ENCODE measurements around the gene LRBA.

Gene LRBA

DNA sequence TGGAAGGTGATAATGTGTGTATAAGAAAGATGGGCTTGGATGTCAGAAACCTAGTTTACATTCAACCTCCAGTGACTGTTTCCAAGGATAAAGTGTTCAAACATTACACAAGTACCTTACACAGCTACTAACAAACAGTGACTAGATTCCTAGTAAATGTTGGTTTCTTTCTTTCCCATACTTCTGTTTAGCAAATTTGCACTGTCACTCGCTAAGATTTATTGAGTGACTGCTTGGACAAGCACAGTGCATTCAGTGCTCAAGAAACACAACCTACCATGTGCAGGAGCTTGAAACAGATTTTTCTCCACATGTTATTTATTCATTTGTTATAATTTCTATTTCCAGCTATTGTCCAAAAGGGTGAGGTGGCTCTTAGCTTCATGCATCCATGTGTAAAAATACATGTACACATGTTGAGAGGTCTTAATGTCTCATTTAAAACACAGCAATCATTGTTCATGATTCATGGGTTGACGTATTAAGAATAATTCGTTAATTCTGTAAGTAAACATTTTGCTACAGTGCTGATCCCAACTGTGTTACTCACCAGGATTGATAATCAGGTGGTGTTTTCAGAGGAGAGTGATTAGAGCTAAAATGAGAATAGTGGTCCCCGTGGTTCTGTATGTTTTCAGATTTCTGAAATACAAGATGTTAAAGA, 783.8 kb downstream of the LRBA start:
- no peak for DNase-seq

DNA sequence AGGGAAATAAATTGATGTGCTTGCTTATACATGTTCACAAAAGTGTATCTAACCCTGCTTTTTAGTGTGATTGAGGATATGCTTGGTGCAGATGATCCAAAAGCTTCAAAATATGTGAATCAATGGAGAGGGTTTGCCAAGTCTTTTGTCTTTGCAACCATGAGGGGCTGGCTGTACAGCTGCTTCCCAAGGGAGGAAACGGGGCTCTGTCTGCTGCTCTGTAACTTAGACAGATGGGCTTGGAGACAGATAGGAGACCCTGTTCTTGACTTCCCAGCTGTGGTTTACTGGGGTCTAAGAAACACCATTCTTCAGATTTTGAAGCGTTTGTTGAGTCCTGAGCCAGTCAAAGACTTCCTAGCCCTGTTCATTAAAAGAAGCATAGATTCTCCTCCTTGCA, 784.5 kb downstream of the LRBA start:
- DNase-seq: no peak

DNA sequence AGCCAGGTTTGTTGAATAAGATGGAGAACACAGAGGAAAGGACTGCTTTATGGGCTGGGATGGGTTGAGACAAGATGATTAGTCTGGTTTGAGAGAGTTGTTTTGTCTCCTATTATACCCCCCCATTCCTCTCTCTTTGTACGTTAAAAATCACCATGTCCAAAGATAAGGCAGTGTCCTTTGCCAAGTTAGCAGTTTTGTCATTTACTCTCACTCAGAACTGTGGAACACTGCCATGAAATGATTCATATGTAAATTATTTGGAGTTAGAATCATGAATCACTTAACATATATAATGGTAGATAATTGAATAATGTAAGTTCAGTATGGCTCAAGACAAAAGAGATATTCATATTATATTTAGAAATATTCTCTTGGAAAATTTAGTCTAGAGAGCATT, 785.6 kb downstream of the LRBA start:
- no peak for DNase-seq

DNA sequence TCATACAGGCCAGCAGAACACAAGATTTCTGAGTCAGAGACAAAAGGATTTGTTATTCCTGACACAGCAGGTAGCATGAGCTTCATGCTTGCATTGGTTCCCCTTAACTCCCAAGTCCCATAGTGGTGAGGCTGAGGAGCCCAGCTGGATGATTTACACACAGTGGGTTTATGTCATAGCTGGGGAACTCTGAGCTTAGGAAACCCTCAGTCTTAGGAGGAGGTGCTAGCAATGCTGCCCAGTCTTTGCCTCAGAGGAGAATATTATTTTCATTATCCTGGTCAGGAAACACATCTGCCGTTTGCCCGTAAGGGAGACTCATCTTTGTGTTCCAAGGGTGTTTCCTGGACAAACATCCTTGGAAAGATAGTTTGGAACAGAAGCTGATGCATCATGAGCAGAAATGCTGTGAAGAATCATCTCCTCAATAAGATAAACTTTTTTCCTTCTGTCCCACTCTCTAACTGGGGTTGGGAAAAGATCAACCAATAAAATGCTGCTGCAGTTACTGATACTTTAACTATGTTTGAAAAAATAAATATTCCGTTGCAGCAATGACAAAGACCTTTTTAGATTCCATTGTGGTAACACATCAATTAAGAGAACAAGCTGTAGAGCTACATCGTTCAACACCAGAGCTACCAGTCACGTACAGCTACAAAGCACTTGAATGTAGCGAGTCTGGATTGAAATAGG, 790.0 kb downstream of the LRBA start:
- DNase-seq: no peak

DNA sequence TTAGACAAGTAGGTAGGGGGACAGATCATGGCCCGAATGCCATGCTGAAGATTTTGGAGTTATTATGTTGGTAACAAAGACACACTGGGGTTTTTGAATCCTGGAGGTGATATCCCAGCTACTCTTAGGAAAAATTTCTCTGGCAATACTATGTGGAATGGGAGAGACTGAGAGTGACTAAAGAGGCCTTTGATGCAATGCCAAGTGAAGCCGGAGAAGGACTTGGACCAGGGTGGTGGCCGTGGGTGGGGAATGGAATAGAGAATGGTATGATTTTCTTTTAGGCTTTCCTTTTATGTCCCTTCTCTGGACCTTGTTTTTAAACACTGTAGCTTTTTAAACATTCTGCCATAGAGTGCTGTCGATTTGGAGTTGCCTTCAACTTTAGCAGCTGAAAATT, 795.2 kb downstream of the LRBA start:
- DNase-seq: no peak

DNA sequence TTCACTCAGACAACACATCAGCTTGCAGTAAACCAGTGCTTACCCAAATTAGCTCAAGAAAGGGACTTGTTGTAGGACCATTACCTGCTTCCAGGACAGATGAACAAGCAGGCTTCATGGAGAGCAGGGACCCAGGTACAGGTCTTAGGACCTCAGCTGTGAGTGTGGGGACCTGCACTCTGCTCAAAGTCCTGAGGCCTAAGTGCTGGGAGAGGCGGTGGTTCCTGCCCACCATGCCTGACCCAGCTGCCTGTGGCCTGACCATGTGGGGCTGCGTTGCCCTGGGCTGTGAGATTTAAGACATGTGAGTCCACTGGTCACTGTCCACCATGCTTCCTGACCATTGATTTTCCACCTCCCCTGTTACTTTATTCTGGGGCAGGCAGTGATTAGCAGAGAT, 796.6 kb downstream of the LRBA start:
- no peak for DNase-seq

DNA sequence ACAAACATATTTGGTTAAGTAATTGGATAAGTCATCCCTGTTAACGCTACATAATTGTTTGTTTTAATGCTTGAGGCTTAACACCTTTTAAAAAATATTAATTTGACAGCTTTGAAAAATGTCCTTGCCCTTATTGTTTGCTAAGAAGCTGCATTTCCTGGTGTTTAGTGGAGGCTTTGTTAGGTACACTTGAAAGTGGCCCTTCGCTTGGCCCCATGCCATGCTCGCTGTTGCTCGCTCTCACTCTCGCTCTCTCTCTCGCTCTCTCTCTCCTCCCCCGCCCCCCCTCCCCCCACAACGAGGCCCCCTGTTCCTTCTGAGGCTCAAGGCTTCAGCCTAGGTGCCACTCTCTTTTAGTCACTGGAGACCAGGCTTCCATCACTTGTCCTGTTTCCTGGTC, 797.3 kb downstream of the LRBA start:
- DNase-seq: no peak

DNA sequence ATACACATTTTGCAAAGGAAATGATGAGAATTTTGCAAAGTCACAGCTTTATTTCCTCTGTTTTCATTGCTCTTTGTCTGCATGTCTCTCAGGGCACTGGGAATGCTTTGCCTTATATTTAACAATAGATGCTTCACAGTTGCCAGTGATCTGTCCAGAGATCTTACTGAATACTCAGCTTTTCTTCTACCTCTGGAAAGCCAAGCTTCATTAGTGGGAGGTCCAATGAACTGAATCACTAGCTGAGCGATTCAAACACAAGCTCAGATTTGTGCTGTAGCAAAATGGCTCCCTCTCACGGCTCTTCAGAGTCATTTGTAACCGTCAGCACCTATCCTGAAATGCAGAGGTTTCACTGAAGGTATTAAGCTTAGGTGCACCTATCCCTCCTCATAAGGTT, 797.9 kb downstream of the LRBA start:
- DNase-seq: no peak

DNA sequence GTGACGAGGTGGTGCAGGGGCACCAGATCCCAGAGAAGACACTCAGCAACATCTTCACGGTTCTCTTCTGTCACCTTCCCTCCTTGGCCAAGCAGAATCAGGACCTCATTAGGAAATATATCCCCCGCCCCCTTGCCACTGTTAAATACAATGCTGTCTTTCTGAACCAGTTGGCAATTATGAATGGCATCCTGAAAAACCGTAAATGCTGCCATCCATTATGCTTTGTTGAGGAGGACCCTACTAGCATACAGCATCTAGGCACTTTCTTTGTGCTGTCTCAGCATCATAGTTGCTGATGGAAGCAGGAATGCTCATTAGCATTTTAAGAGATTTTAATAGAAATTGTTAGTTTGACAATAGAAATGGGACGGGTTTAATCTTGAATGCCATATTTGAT, 798.4 kb downstream of the LRBA start:
- DNase-seq: no peak

DNA sequence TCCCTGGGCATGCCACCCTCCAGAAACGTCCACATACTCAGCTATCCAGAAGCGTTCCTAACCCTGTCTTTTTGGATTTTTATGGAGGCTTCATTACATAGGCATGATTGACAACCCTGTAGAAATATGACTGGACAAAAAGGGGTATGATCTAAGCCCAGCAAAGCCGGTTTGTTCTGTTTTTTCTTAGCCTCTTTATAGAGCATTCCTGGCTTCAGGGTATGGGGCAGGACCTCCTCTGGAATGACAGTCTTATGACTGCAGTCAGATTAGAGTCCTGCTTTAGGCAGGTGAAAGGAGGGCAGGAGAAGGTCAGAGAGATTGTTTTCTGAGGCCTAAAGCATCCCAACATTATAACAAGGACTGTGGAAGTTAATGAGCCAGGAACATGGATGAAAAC, 799.5 kb downstream of the LRBA start:
- DNase-seq: no peak

Measured in CD4-positive, alpha-beta T cell treated with Interleukin-10 for 1 hour (primary cell).